NCI-H2029 treated with DMSO at 0.1 percent for 48 hours (cell line): ENCODE results near the gene EFCAB13.
A peak's percentile ranks its signal among the peaks of the same experiment; 100 is the strongest.

Source experiments
- DNase-seq: peaks from one replicate; lab custom pipeline; 2025; lab: John Stamatoyannopoulos, UW

Gene EFCAB13

GRCh38 chr17:47323382-47324223 is at the start of gene EFCAB13:
Gene EFCAB13 (plus strand): TSS chr17:47323955. CDS start chr17:47328354, 4,399 bp downstream.
- peak; percentile 34 for DNase-seq

- no peak for DNase-seq
These were observed 49.3 kb upstream of the EFCAB13 start for GRCh38 chr17:47274319-47275069.

DNA sequence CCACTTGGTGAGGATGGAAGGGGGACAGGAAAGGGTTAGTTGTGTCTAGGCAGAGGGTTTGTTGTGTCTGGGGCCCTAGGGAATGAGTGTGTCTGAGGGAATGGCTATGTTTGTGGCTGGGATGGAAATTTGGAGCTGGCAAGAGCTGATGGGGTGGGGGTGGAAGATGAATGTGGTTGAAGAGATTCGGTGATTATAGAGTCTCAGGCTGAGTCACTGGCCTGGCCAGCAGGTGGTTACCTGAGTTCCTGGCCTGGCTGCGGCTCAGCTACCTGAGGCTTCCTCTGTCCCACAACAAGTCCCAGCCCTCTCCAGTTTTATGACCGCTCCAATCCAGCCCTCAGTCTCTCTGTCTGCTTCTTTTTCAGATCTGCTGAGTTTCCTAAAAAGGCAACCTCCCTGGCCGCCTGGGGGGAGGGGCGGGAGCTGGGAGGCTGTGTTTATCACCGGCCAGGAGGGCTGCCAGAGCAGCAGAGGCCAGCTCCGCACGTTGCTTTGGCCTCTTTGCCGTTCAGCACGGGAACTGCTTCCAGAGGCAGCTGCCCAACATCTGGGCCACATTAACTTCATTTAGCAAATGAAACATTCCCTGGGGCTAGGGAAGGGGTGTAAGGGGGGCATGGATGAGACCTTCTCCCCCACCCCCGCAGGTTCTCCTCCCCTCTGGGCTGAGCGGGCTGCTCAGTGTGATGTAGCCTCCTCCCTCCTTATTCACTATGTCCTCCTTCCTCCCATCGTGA is 48.3 kb upstream of the EFCAB13 start:
- no peak for DNase-seq

GRCh38 chr17:47276444-47276843 is 47.3 kb upstream of the EFCAB13 start:
- no peak for DNase-seq

GRCh38 chr17:47276868-47277267 is 46.9 kb upstream of the EFCAB13 start:
- DNase-seq: peak; percentile 52

DNA sequence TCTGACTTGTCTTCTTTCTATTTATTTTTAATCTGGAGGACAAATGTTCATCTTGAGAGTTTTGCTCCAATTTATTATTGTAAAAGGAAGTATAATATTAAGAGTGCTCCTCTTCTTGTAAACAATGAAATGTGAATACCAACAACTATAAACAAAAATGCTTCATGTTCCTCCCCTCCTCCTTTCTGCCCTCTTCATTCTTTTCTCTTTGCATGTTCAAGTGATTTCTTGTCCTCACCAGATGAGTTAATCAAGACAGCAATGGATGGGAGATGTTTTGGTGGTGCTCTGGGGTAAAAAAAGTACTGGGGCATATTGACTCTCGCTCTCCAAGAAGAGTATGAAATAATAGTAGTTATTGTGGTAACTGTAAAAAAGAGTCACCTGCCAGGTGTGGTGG is 45.8 kb upstream of the EFCAB13 start:
- no peak for DNase-seq

GRCh38 chr17:47278561-47278960 is 45.2 kb upstream of the EFCAB13 start:
- no peak for DNase-seq

GRCh38 chr17:47279062-47279801 is 44.5 kb upstream of the EFCAB13 start:
- no peak for DNase-seq

- no peak for DNase-seq
These were observed 43.5 kb upstream of the EFCAB13 start for GRCh38 chr17:47280072-47280811.

DNA sequence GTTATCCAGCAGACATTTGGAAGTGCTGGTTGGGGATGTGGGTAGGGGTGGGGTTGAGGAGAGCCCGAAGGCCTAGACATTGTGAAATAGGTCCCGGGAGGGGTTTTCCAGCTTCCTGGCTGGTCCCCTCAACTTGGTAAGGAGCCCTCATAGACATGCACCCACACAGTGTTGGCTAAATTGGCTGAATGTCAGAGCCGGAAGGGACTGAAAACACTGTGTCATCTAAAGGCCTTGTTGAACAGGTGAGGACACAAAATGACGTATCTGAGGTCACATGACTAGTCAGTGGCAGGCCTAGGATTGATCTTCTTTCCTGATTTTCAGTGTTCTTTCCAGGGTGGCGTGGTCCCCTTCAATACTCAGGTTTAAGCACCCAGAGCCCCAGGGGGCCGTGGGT is 42.5 kb upstream of the EFCAB13 start:
- no peak for DNase-seq

- DNase-seq: no peak
These were observed 38.8 kb upstream of the EFCAB13 start for GRCh38 chr17:47285003-47285402.

DNA sequence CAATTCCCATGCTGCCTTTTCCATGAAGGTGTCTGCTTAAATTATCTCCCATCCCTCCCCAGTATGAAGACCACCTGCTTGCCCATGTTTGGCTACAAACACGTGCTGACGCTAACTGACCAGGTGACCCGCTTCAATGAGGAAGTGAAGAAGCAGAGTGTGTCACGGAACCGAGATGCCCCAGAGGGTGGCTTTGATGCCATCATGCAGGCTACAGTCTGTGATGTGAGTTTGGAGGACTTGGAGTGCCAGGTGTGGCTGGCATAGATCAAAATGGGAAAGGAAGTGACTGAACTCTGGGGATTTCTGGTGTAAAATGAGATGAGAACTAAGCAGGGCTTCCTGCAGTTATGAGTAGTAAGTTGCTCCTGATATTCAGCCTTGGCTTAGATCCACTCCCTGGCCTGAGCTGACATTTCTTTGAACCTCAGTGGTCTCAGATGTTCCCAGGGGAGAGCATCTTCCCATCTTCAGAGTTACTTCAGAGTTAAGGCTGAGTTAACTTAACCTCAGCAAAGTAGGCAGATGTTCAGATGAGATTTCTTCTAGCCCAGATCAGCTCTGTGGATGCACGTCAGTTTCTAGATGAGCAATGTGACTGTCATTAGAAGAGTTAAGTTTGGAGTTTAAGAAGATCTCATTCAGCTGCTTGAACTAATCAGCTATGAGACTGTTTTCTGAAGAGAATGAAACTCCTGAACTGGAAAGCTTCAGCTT is 37.4 kb upstream of the EFCAB13 start:
- DNase-seq: no peak

GRCh38 chr17:47287068-47287467 is 36.7 kb upstream of the EFCAB13 start:
- DNase-seq: no peak

DNA sequence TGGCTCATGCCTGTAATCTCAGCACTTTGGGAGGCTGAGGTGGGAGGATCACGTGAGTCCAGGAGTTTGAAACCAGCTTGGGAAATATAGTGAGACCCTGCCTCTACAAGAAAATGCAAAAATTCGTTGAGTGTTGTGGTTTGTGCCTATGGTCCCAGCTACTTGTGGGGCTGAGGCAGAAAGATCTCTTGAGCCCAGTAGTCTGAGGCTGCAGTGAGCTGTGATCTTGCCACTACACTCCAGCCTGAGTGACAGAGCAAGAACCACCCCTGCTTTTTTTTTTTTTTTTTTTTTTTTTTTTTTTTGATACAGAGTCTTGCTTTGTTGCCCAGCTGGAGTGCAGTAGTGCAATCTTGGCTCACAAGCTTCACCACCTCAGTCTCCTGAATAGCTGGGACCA is 36.1 kb upstream of the EFCAB13 start:
- no peak for DNase-seq

- DNase-seq: no peak
These were observed 35.1 kb upstream of the EFCAB13 start for GRCh38 chr17:47288531-47289116.

DNA sequence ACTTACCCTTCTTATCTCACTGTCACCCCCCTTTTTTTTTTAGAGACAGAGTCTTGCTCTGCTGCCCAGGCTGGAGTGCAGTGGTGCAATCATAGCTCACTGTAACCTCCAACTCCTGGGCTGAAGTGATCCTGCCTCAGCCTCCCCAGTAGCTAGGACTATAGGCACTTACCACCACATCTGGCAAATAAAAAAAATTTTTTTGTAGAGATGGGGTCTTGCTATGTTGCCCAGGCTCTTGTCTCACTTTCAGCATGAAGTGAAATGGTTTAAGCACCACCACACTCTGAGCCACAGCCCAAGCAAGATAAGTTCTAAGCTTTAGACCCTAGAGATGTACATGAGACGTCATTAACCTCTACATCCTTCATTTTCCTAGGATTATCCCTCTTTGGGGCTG is 34.5 kb upstream of the EFCAB13 start:
- no peak for DNase-seq

GRCh38 chr17:47290870-47291241 is 32.9 kb upstream of the EFCAB13 start:
- no peak for DNase-seq

DNA sequence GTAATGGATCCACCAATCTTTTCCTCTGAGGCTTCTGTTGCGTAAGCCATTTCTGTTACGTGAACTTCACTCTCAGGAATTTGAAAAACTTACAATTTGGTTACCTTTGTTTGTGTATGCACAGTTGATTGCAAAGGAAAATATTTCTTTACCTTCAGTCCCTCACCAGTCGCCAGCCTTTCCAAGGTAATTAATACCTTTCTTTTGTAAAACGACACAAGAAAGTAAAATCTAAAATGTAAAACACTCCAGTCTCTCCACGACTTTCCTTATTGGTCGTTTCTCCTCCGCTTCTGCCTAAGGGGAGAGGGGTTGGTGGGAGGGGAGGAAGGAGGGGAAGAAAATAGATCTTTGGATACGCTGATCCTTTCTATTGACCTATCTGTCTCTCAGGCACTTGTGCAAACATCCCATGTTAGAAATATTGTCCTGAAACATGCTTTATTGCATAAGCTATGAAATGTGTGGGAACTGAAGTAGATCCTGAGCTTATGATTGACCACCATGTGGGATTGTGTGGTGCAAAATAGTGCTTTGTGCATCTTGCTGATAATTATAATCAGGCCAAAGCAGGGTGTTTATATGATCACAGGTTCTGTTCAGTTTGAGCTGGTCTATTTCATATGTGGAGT is 32.4 kb upstream of the EFCAB13 start:
- DNase-seq: no peak

- DNase-seq: no peak
These were observed 31.5 kb upstream of the EFCAB13 start for GRCh38 chr17:47292206-47292605.
